A549 (cell line): ENCODE measurements around the gene NOL9. TPM values are rescaled to one million over a fixed set of nuclear protein-coding genes. Genes with fewer than 3 reads are reported as not detected.

Experiments used
- BHLHE40 ChIP-seq: IDR thresholded peaks from 2 replicates; pipeline ENCODE4 v1.6.1; 2012; ENCODE audit warnings: low read depth, low read length, inconsistent platforms
- CBX2 ChIP-seq: fragments of 200-600 bp; sonication (generic); IDR thresholded peaks from 2 replicates; pipeline ENCODE4 v1.6.1; 2016; ENCODE audit warnings: low read depth, mild to moderate bottlenecking, borderline replicate concordance
- CEBPB ChIP-seq, 2 experiments: fragments of >200 bp in 1 of 2; sonication (Bioruptor Twin) in 1 of 2; formaldehyde crosslinking in 1 of 2; IDR thresholded peaks; 2 replicates each; pipeline ENCODE4 v1.6.1; 2012 to 2016
- EHF ChIP-seq: fragments of 250-450 bp; sonication (Bioruptor Pico); IDR thresholded peaks from 2 replicates; pipeline ENCODE4 v1.5.0; 2020; ENCODE audit warnings: mild to moderate bottlenecking
- ELK1 ChIP-seq: fragments of 150-350 bp; IDR thresholded peaks from 2 replicates; pipeline ENCODE4 v1.6.1; 2014; ENCODE audit warnings: low read depth, mild to moderate bottlenecking, low read length
- FOSL2 ChIP-seq, 2 experiments: fragments of 450-650 bp in 1 of 2; fragments of >200 bp in 1 of 2; sonication (Bioruptor Twin) in 1 of 2; formaldehyde crosslinking; IDR thresholded peaks; 2 replicates each; pipeline versions ENCODE4 v1.5.0 to v1.6.1; 2016 to 2020; ENCODE audit warnings: mild to moderate bottlenecking in 1 of 2, moderate library complexity in 1 of 2
- FOXS1 ChIP-seq: fragments of 250-450 bp; sonication (Bioruptor Pico); IDR thresholded peaks from 2 replicates; pipeline ENCODE4 v1.5.0; 2020; ENCODE audit warnings: mild to moderate bottlenecking, moderate library complexity
- HOXA7 ChIP-seq: fragments of 250-450 bp; sonication (Bioruptor Pico); IDR thresholded peaks from 2 replicates; pipeline ENCODE4 v1.5.0; 2020; ENCODE audit warnings: mild to moderate bottlenecking, moderate library complexity
- JUN ChIP-seq, 2 experiments: fragments of >200 bp; sonication (Bioruptor Twin); formaldehyde crosslinking; IDR thresholded peaks; 2 replicates in 1 of 2; 3 replicates in 1 of 2; pipeline ENCODE4 v1.6.1; 2016 to 2017
- MAFK ChIP-seq: fragments of 450-650 bp; IDR thresholded peaks from 2 replicates; pipeline ENCODE4 v1.6.1; 2014; ENCODE audit not compliant: partially characterized antibody
- NFE2L2 ChIP-seq: fragments of 150-350 bp; conservative IDR thresholded peaks from 2 replicates; pipeline ENCODE4 v1.6.1; 2014; ENCODE audit warnings: low read length
- NR3C1 ChIP-seq: fragments of >200 bp; sonication (Bioruptor Twin); formaldehyde crosslinking; IDR thresholded peaks from 3 replicates; pipeline ENCODE4 v1.6.1; 2017
- POLR2A ChIP-seq: IDR thresholded peaks from 2 replicates; pipeline ENCODE4 v1.6.1; 2012; ENCODE audit warnings: mild to moderate bottlenecking, low read length
- RARB ChIP-seq: fragments of 250-450 bp; sonication (Bioruptor Pico); IDR thresholded peaks from 2 replicates; pipeline ENCODE4 v1.8.0; 2021; ENCODE audit warnings: mild to moderate bottlenecking, moderate library complexity
- RCOR1 ChIP-seq: fragments of 150-350 bp; IDR thresholded peaks from 2 replicates; pipeline ENCODE4 v1.6.1; 2014; ENCODE audit warnings: antibody characterized with exemption, low read length, low read depth
- SREBF2 ChIP-seq: fragments of 450-650 bp; IDR thresholded peaks from 2 replicates; pipeline ENCODE4 v1.6.1; 2014; ENCODE audit warnings: mild to moderate bottlenecking, moderate library complexity
- TFCP2L1 ChIP-seq: fragments of 250-450 bp; sonication (Bioruptor Pico); IDR thresholded peaks from 2 replicates; pipeline ENCODE4 v1.5.0; 2021; ENCODE audit warnings: mild to moderate bottlenecking
- ZNF302 ChIP-seq: fragments of 250-450 bp; sonication (Bioruptor Pico); IDR thresholded peaks from 2 replicates; pipeline ENCODE4 v1.9.0; 2021; ENCODE audit warnings: inconsistent platforms, mild to moderate bottlenecking, moderate library complexity
- ZSCAN20 ChIP-seq: fragments of 250-450 bp; sonication (Bioruptor Pico); IDR thresholded peaks from 2 replicates; pipeline ENCODE4 v1.8.0; 2022; ENCODE audit warnings: mild to moderate bottlenecking, moderate library complexity
- polyA plus RNA-seq, 4 experiments: library from polyadenylated mRNA; depleted of rRNA in 3 of 4; stranded (reverse); fragments of >200 nt; fragmentation: RNase III in 1 of 4; extraction: RNeasy Plus Mini Kit Qiagen cat#74134 plus additional on column Dnase treatment in 1 of 4; gene quantifications; 2 replicates in 3 of 4; 3 replicates in 1 of 4; pipeline ENCODE4 v1.2.3, GENCODE V29; 2011 to 2017
- TF ChIP-seq, protein P1 (sequence below): IDR thresholded peaks from 2 replicates; pipeline ENCODE4 v1.6.1; 2012
- TF ChIP-seq, protein P2 (sequence below): fragments of 250-450 bp; sonication (Bioruptor Pico); IDR thresholded peaks from 2 replicates; pipeline ENCODE4 v1.5.0; 2020; ENCODE audit warnings: low read depth, mild to moderate bottlenecking, moderate library complexity
- TF ChIP-seq, protein P3 (sequence below): fragments of 200-600 bp; sonication (generic); IDR thresholded peaks from 2 replicates; pipeline ENCODE4 v1.6.1; 2016; ENCODE audit warnings: antibody characterized with exemption, mild to moderate bottlenecking, moderate library complexity
- TF ChIP-seq, protein P4 (sequence below): IDR thresholded peaks from 2 replicates; pipeline ENCODE4 v1.6.1; 2012; ENCODE audit warnings: low read depth, borderline replicate concordance

The NOL9 gene
- polyA plus RNA-seq, 2 of the 4 experiments (the other 2 are of a cell fraction) = 4.4 to 19.3 TPM

- TF ChIP-seq, protein P1, sequence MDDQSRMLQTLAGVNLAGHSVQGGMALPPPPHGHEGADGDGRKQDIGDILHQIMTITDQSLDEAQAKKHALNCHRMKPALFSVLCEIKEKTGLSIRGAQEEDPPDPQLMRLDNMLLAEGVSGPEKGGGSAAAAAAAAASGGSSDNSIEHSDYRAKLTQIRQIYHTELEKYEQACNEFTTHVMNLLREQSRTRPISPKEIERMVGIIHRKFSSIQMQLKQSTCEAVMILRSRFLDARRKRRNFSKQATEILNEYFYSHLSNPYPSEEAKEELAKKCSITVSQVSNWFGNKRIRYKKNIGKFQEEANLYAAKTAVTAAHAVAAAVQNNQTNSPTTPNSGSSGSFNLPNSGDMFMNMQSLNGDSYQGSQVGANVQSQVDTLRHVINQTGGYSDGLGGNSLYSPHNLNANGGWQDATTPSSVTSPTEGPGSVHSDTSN = no peak
- TF ChIP-seq JUN (IDR thresholded peaks at IDR 0.05) (peak in 1 of 2 experiments; percentile 71; a peak in 3 of 5 replicates), POLR2A (peak; percentile 69), RARB (no peak), HOXA7 (CRISPR knock-in tag) (no peak), FOSL2 (IDR thresholded peaks at IDR 0.05) (no peak), FOSL2 (CRISPR knock-in tag; IDR thresholded peaks at IDR 0.05) (no peak), ZNF302 (CRISPR knock-in tag) (no peak), FOXS1 (CRISPR knock-in tag) (no peak), NFE2L2 (no peak), TFCP2L1 (CRISPR knock-in tag) (no peak), BHLHE40 (no peak), EHF (CRISPR knock-in tag) (no peak), NR3C1 (no peak), ELK1 (no peak), MAFK (no peak), SREBF2 (no peak), CBX2 (no peak), RCOR1 (no peak), CEBPB (IDR thresholded peaks at IDR 0.05) (no peak), ZSCAN20 (CRISPR knock-in tag) (no peak)
- TF ChIP-seq, protein P2, sequence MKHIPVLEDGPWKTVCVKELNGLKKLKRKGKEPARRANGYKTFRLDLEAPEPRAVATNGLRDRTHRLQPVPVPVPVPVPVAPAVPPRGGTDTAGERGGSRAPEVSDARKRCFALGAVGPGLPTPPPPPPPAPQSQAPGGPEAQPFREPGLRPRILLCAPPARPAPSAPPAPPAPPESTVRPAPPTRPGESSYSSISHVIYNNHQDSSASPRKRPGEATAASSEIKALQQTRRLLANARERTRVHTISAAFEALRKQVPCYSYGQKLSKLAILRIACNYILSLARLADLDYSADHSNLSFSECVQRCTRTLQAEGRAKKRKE = no peak
- TF ChIP-seq, protein P3, sequence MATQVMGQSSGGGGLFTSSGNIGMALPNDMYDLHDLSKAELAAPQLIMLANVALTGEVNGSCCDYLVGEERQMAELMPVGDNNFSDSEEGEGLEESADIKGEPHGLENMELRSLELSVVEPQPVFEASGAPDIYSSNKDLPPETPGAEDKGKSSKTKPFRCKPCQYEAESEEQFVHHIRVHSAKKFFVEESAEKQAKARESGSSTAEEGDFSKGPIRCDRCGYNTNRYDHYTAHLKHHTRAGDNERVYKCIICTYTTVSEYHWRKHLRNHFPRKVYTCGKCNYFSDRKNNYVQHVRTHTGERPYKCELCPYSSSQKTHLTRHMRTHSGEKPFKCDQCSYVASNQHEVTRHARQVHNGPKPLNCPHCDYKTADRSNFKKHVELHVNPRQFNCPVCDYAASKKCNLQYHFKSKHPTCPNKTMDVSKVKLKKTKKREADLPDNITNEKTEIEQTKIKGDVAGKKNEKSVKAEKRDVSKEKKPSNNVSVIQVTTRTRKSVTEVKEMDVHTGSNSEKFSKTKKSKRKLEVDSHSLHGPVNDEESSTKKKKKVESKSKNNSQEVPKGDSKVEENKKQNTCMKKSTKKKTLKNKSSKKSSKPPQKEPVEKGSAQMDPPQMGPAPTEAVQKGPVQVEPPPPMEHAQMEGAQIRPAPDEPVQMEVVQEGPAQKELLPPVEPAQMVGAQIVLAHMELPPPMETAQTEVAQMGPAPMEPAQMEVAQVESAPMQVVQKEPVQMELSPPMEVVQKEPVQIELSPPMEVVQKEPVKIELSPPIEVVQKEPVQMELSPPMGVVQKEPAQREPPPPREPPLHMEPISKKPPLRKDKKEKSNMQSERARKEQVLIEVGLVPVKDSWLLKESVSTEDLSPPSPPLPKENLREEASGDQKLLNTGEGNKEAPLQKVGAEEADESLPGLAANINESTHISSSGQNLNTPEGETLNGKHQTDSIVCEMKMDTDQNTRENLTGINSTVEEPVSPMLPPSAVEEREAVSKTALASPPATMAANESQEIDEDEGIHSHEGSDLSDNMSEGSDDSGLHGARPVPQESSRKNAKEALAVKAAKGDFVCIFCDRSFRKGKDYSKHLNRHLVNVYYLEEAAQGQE = peak; percentile 100
- TF ChIP-seq, protein P4, sequence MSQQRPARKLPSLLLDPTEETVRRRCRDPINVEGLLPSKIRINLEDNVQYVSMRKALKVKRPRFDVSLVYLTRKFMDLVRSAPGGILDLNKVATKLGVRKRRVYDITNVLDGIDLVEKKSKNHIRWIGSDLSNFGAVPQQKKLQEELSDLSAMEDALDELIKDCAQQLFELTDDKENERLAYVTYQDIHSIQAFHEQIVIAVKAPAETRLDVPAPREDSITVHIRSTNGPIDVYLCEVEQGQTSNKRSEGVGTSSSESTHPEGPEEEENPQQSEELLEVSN = no peak
Measured at GRCh38 chr1:6554031-6554906, at the start of gene NOL9 (continued).
